MM.1S (cell line): ENCODE results near the gene RPL18.

ENCODE experiments used
- CTCF ChIP-seq: fragments of 300-600 bp; sonication (generic); IDR thresholded peaks from 2 replicates; pipeline ENCODE4 v1.5.1; 2016; ENCODE audit warnings: antibody characterized with exemption, low read length, mixed read lengths
- EZH2 ChIP-seq: fragments of 300-600 bp; sonication (generic); optimal IDR thresholded peaks from 2 replicates; pipeline ENCODE3; 2017; ENCODE audit warnings: low read depth, mild to moderate bottlenecking, antibody characterized with exemption, low read length, mixed read lengths
- EZH2phosphoT487 ChIP-seq: fragments of 300-600 bp; sonication (generic); IDR thresholded peaks from 2 replicates; pipeline ENCODE4 v1.6.1; 2018; ENCODE audit warnings: antibody characterized with exemption, low read length

GRCh38 chr19:48637449-48637947 is 18.5 kb upstream of the RPL18 start:
- TF ChIP-seq CTCF, result no peak
- TF ChIP-seq EZH2, result no peak
- no peak for TF ChIP-seq EZH2phosphoT487
